Body of pancreas (tissue), 4 donors: ENCODE results near the gene KIF26A. TPM values are rescaled to one million over a fixed set of nuclear protein-coding genes. Genes with fewer than 3 reads are reported as not detected.

Experiments
- ATAC-seq: fragments of 150-250 bp; one replicate; pipeline ENCODE4 v1.9.1; 2016
- DNase-seq, 4 donors: peaks; one replicate each; pipeline ENCODE4 v3.0.0-alpha.2; 2019
- H3K27ac ChIP-seq, 4 donors: fragments of 200-600 bp; sonication (generic); 1 replicate in 3 of 4; 2 replicates in 1 of 4; pipeline versions ENCODE4 v1.5.1 to v1.6.1; 2016 to 2019; ENCODE audit warnings: mild to moderate bottlenecking in 1 of 4, mixed read lengths in 1 of 4, moderate library complexity in 1 of 4
- H3K27me3 ChIP-seq, 2 donors: fragments of 200-600 bp; sonication (generic); one replicate each; pipeline ENCODE4 v1.6.0; 2016; ENCODE audit warnings: mild to moderate bottlenecking in 1 of 2
- H3K36me3 ChIP-seq, 2 donors: fragments of 200-600 bp; sonication (generic); replicated peaks in 1 of 2; 2 replicates each; pipeline ENCODE4 v1.5.1; 2016; ENCODE audit warnings: low read depth in 2 of 2; ENCODE audit not compliant: insufficient read depth in 1 of 2
- H3K4me1 ChIP-seq: fragments of 200-600 bp; sonication (generic); one replicate; pipeline ENCODE4 v1.6.0; 2016
- H3K4me3 ChIP-seq, 2 donors: fragments of 200-600 bp; sonication (generic); 1 replicate in 1 of 2; 2 replicates in 1 of 2; pipeline ENCODE4 v1.5.1; 2016 to 2019
- H3K9me3 ChIP-seq, 3 donors: fragments of 200-600 bp; sonication (generic); 1 replicate in 2 of 3; 2 replicates in 1 of 3; pipeline ENCODE4 v1.5.1; 2016
- POLR2A ChIP-seq, 3 donors: fragments of 450-650 bp; IDR thresholded peaks; one replicate each; pipeline ENCODE4 v1.6.1; 2016; ENCODE audit warnings: antibody characterized with exemption in 3 of 3, mild to moderate bottlenecking in 2 of 3
- WGBS, 2 donors: methylation state at CpG; one replicate each; pipeline ENCODE4 v1.1.5; 2017; 5-methylcytosine and 5-hydroxymethylcytosine counted together
- intact Hi-C: fragments of 100-400 bp; cut with DNase I; formaldehyde crosslinking; loops from one replicate; pipeline ENCODE4 v1.15.1; 2023
- microRNA counts, 2 donors: library from miRNA; unstranded; fragments of <30 nt; microRNA quantifications; one replicate each; lab custom pipeline; 2017
- microRNA-seq, 2 donors: library from miRNA; unstranded; fragments of <30 nt; microRNA quantifications; one replicate each; pipeline ENCODE4, GENCODE V29; 2016; ENCODE audit warnings: borderline number of aligned reads in 2 of 2, borderline replicate concordance in 2 of 2
- small RNA-seq: library from RNA; depleted of rRNA; stranded (forward); fragments of <200 nt; gene quantifications from one replicate; pipeline ENCODE3, GENCODE V24; 2016
- total RNA-seq, 2 donors: library from RNA; depleted of rRNA; stranded (reverse); fragments of >200 nt; gene quantifications; one replicate each; pipeline ENCODE4 v1.1.0, GENCODE V29; 2016
- TF ChIP-seq, protein P1 (sequence below), 7 experiments: fragments of 450-650 bp in 4 of 7; fragments of 200-600 bp in 3 of 7; sonication (generic) in 3 of 7; IDR thresholded peaks; one replicate each; pipeline ENCODE4 v1.5.1; 2016 to 2019; ENCODE audit warnings: antibody characterized with exemption in 7 of 7

Gene KIF26A
- total RNA-seq, 2 donors from 2014 or later, result 14.8 to 17.1 TPM

DNA sequence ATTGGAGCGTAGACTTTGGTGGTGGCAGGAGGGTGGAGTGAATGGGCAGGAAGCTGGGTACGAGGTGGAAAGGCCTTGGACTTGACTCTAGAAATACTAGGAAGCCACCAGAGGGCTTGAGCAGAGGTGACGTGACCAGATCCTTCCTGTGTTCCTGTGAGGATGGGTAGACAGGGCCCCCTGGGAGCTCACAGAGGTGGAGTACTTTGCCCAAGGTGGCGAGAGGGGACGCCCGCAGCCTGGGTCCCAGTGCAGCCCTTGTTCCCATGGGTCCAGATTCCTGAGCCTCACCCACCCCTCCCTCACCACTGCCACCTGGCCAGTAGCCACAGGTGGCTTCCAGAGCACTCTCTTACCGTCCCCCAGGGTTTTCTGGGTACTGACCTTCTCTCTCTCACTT lies 89.8 kb downstream of the KIF26A start:
- WGBS, 2 donors, result 75 to 76% methylated on average over 7 of the region's 7 CpGs
- no peak for DNase-seq
- H3K4me3 ChIP-seq, result no peak overlapping the region
- no peaks in the 10 kb centered on the region for H3K36me3 ChIP-seq
- no peak overlapping the region for H3K27ac ChIP-seq
- intact Hi-C loops, result no loop called here
- H3K4me1 ChIP-seq, result peaks cover 23% of the 10 kb centered on the region
- no peak for ATAC-seq
- TF ChIP-seq POLR2A (IDR thresholded peaks at IDR 0.05), result no peak
- TF ChIP-seq, protein P1, sequence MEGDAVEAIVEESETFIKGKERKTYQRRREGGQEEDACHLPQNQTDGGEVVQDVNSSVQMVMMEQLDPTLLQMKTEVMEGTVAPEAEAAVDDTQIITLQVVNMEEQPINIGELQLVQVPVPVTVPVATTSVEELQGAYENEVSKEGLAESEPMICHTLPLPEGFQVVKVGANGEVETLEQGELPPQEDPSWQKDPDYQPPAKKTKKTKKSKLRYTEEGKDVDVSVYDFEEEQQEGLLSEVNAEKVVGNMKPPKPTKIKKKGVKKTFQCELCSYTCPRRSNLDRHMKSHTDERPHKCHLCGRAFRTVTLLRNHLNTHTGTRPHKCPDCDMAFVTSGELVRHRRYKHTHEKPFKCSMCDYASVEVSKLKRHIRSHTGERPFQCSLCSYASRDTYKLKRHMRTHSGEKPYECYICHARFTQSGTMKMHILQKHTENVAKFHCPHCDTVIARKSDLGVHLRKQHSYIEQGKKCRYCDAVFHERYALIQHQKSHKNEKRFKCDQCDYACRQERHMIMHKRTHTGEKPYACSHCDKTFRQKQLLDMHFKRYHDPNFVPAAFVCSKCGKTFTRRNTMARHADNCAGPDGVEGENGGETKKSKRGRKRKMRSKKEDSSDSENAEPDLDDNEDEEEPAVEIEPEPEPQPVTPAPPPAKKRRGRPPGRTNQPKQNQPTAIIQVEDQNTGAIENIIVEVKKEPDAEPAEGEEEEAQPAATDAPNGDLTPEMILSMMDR (IDR thresholded peaks at IDR 0.05), result no peak
- no peaks in the 10 kb centered on the region for H3K27me3 ChIP-seq
- no peaks in the 10 kb centered on the region for H3K9me3 ChIP-seq

DNA sequence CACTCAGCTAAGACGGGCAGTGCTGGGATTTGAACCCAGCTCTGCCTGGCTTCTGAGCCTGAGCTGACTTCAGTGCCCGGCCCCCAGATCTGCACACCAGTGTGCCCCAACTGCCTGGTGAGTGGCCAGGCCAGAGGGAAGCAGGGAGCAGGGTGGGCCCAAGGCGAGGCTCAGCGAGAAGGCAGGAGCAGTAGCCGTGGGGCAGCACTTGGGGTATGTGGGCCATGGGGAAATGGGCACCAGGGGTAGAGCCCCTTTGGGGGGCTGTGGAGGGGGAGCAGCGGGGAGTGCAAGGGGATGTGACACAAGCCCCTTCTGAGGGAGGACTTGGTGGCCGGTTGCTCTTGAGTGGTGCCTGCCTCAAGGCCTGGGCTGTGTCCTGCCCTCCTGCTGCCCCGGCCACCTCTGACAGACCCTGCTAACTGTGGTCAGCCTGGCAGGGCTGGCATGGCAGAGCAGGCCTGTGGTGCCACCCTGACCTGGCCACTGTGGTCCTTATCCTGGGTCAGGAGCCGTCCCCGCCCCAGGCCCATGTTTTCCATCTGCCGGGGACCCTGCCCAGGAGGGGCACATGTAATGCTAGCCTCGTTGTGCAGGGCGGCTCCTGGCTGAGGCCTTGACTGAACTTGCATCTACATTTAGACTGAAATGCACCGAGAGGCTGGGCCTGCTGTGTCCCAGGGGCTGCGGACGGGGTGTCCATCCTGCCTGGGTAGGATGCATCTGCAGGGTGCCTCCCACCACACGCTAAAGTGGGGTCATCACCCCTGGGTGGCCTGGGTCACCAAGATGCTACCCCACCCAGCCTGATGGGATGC lies 90.5 kb downstream of the KIF26A start:
- Histone ChIP-seq H3K27ac (peak overlapping the region in 1 of 4 donors; percentile 48), H3K9me3 (peaks cover 0 to 2% (median 0%) of the 10 kb centered on the region in 3 donors), H3K4me3 (no peak overlapping the region), H3K4me1 (peaks cover 17% of the 10 kb centered on the region), H3K27me3 (no peaks in the 10 kb centered on the region), H3K36me3 (no peaks in the 10 kb centered on the region)
- intact Hi-C loops, result no loop called here
- ATAC-seq, result no peak
- TF ChIP-seq, protein P1 (IDR thresholded peaks at IDR 0.05), result no peak
- 80 to 83% methylated on average over 12 to 17 of the region's 17 CpGs for WGBS, 2 donors
- no peak for DNase-seq

DNA sequence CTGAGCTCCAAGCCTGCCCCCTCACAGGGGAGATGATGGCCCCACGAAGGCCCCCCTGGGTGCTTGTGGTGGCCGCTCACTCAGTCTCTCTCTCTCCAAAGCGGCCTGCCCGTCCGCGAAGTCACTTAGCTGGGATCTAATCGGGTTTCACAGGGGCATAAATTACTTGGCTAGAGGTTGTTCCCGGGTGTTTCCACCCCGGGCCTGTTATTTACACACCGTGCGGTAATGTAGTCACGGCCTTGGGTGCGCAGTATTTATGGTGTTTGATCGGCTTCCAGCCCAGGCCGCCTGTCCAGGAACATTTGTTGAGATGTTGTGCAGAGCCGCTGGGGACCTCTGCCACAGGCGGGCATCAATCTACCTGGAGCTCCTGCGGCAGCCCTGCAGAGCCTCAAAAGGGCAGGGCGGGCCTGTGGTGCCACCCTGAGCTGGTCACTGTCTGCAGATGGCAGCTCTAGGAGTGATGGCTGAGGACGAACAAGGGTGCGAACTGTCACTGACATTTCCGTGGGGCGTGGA lies 91.2 kb downstream of the KIF26A start:
- H3K9me3 ChIP-seq, result peaks cover 0 to 8% (median 0%) of the 10 kb centered on the region in 3 donors
- TF ChIP-seq, protein P1 (IDR thresholded peaks at IDR 0.05), result no peak
- TF ChIP-seq POLR2A (IDR thresholded peaks at IDR 0.05), result no peak
- ATAC-seq, result peak; percentile 75
- intact Hi-C loops, result no loop called here
- H3K27me3 ChIP-seq, result no peaks in the 10 kb centered on the region
- peak overlapping the region in 1 of 4 donors; percentile 48 for H3K27ac ChIP-seq
- 56 to 66% methylated on average over 15 to 20 of the region's 23 CpGs for WGBS, 2 donors
- H3K4me3 ChIP-seq, result no peak overlapping the region
- H3K36me3 ChIP-seq, result no peaks in the 10 kb centered on the region
- peaks cover 11% of the 10 kb centered on the region for H3K4me1 ChIP-seq
- peak in 2 of 4 donors; percentile 13 to 52 for DNase-seq

DNA sequence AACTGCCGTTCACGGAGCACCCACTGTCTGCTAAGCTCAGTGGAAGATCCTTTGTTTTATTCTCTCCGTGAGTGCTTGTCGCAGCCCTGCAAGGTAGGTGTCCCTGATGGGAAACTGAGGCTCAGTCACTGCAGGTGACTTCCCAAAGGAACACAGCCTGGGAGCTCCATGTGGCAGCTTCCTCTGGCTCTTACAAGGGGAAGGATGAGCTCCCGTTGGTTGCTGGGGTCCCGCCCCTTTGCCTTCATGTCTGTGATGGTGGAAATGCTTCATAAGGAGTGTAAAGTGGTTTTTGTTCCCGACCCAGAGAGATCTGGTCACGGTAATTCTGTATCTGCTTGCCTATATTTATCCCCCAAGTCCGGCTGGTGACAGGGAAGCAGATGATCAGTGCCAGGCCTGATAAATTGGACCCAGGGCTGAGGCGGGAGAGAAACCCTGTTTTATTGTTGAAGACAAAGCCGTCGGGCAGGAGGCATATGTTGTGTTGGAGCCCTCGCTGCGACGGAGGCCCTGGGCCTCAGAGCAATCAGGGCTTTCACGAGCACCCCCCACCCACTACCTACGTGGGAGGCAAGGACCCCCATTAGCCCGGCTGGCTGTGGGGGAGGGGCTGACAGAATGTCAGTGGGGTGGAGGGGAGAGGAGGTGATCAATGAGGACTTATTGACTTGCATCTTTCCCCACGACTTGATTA lies 91.9 kb downstream of the KIF26A start:
- no peak for TF ChIP-seq POLR2A (IDR thresholded peaks at IDR 0.05)
- TF ChIP-seq, protein P1 (IDR thresholded peaks at IDR 0.05), result no peak
- no peak for ATAC-seq

More for the DNA sequence above, 91.9 kb downstream of the KIF26A start:
- no peak for DNase-seq
- H3K4me3 ChIP-seq, result no peak overlapping the region
- H3K9me3 ChIP-seq, result peaks cover 0 to 9% (median 0%) of the 10 kb centered on the region in 3 donors
- H3K27me3 ChIP-seq, result no peaks in the 10 kb centered on the region
- peak overlapping the region in 1 of 4 donors; percentile 48 for H3K27ac ChIP-seq
- WGBS, 2 donors, result 70 to 71% methylated on average over 10 to 19 of the region's 19 CpGs
- H3K4me1 ChIP-seq, result peaks cover 8% of the 10 kb centered on the region
- intact Hi-C loops, result no loop called here
- H3K36me3 ChIP-seq, result no peaks in the 10 kb centered on the region

MicroRNA genes within 50 kb of the gene (microRNA counts, 767-probe panel; counts per million panel counts)
- microRNA hsa-miR-203 (lab: Ali Mortazavi, UCI), result 0 to 736 counts per million in 2 donors

Small RNA genes within 50 kb of the gene (microRNA-seq; reads per million reads assigned to microRNA genes)
- 0 reads per million in 2 donors for gene MIR203A
- gene MIR203B, result 0 reads per million in 2 donors

Small RNA genes within 50 kb of the gene (small RNA-seq; reads per million reads assigned to genes)
- 17.0 reads per million, percentile 93 among the genes with 10 or more reads in this experiment for gene MIR203A

Other genes starting within 250 kb of the KIF26A start
- gene TDRD9, start 210.1 kb upstream of the KIF26A start, total RNA-seq, result 1 to 10 TPM; 2.0 to 4.7 TPM
- not detected for gene RD3L, start 196.1 kb upstream of the KIF26A start, total RNA-seq
- gene ASPG, start 52.9 kb upstream of the KIF26A start, total RNA-seq, result under 1 TPM; 0.52 to 0.99 TPM